ENCODE data around the gene MAP3K2. TPM values are rescaled to one million over a fixed set of nuclear protein-coding genes. Genes with fewer than 3 reads are reported as not detected.

Gene MAP3K2, protein sequence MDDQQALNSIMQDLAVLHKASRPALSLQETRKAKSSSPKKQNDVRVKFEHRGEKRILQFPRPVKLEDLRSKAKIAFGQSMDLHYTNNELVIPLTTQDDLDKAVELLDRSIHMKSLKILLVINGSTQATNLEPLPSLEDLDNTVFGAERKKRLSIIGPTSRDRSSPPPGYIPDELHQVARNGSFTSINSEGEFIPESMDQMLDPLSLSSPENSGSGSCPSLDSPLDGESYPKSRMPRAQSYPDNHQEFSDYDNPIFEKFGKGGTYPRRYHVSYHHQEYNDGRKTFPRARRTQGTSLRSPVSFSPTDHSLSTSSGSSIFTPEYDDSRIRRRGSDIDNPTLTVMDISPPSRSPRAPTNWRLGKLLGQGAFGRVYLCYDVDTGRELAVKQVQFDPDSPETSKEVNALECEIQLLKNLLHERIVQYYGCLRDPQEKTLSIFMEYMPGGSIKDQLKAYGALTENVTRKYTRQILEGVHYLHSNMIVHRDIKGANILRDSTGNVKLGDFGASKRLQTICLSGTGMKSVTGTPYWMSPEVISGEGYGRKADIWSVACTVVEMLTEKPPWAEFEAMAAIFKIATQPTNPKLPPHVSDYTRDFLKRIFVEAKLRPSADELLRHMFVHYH
- 71.0 TPM for total RNA-seq

DNA sequence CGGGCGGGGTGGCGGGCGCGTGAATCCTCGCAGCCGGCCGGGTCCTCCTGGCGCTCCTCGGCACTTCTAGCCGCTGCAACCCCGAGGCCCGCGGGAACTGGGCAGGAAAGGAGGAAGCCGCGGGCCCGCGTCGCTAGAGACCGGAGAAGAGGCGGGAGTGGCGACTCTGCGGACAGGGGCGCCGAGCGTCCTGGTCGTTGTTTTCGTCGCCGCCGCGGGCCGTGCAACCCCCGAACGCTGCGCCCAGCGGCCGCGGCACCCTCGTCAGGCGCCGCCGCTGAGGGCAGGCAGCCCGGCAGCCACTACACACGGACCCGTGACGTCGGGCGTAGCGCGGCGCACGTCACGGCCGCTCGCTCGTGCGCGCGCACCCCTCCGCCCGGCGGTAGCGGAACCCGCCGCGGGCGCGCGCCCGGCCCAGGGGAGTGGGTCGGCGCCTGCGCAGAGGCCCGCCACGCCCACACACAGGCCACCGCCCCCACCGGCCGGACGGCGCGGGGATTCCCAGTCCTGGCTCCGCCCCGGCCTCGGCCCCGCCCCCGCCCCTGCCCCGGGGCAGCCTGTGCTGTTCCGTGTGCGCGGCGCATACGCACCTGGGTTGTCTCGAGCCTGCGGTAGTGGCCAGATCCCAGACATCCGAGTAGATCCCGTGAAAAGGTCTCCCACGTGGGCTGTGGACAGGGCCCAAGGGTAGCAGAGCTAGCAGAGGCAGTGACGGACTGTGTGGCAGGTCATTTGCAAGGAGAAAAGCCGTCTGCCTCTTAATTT lies at the start of gene MAP3K2:
TSS of gene MAP3K2 (minus strand) at position 321 of the 768 bp plus-strand sequence. CDS start 44,846 bp downstream, outside the sequence.
- DNase-seq (ENCODE audit: low spot score), result peak; percentile 94

DNA sequence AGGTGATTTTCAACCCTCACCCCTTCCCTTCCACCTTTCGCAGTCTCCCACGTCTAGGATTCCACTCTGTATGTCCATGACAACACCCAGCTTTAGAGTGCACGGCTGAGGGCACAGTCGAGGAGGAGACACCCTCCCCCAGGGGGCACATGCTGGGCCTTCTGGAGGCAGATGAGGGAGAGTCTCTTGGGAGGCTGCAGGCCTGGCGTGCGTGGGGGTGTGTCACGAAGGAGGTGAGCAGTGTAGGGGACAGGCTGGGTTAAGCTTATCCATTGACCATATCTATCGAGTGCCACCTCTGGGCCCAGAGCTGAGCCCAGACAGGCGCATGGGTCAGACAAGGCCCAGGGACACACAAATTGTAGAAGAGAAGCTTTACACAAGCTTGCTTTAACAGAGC lies 49.3 kb upstream of the MAP3K2 start:
- DNase-seq (ENCODE audit: low spot score), result no peak

DNA sequence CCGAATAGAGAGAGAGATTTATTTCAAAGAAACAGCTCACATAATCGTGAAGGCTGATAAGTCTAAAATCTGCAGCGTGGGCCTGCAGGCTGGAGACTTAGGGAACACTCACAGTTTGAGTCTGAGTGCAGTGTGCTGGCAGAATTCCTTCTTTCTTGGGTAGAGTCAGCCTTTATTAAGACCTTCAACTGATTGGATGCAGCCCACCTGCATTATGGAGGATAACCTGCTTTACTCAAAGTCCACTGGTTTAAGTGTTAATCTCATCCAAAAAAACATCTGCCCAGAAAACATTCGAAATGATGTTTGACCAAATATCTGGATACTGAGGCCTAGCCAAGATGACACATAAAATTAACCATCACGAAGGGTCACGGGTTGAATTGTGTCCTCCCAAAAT lies 46.7 kb upstream of the MAP3K2 start:
- DNase-seq (ENCODE audit: low spot score), result no peak

DNA sequence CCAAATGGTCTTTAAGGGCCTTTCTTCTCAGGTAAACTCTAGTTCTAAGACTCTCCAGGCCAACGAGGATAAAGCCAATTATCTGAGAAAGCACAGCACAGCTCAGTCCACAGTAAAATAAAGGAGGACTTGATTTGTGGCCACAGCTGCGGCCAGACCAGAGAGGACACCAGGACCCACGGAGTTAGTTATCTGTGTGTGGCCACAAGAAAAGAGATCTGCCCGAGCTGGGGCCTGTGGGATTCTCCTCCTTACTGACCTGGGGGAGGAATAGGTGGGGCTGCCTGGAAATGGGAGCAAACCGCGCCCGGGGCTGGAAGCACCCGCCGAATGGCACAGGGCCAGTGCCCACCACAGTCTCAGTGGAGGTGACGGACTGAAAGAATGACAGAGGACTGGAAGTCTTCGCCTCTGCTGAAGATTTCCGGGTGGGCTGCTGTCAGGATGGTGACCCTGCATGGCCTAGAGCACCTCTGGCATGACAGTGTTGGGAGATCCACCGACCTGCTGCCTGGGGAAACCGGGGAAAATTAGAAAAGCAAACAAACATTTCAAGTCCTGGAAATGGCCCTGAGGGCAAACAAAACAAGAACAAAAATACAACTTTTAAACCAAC lies 43.7 kb upstream of the MAP3K2 start:
- no peak for DNase-seq (ENCODE audit: low spot score)

DNA sequence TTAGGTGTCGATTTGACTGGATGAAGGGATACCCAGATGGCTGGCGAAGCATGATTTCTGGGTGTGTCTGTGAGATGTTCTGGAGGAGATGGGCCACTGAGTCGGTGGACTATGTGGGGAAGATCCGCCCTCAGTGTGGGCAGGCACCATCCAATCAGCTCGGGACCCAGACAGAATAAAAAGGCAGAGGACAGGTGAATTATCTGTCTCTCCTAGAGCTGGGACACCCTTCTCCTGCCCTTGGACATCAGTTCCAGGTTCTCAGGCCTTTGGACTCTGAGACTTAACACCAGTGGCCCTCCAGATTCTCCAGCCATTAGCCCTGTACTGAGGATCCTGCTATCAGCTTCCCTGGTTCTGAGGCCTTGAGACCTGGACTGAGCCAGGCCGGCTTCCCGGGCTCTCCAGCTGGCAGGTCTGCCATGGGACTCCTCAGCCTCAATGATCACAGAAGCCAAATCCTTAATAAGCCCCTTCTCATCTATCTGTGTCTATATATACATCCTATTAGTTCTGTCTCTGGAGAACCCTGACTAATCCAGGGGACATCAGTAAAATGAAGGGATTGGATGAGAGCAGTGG lies 42.2 kb upstream of the MAP3K2 start:
- DNase-seq (ENCODE audit: low spot score), result peak; percentile 3

DNA sequence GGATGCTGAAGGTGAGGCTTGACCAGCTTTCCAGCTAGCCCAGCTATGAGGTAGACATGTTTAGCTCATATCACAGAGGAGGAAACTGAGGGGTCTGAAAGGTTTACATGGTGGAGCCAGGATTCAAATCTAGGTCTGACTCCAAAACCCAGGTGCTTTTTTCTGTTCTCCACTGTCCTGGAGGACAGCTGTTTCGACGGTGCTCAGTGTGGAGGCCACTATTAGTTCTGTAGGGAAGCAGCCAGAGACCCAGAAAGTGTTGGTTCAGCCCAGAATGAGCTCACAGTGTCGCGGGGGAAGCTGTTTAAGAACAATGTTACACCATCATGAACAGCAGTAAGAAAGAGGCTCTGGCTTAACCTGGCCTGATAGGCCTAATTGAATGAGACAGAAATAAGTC lies 41.5 kb upstream of the MAP3K2 start:
- DNase-seq (ENCODE audit: low spot score), result peak; percentile 5

DNA sequence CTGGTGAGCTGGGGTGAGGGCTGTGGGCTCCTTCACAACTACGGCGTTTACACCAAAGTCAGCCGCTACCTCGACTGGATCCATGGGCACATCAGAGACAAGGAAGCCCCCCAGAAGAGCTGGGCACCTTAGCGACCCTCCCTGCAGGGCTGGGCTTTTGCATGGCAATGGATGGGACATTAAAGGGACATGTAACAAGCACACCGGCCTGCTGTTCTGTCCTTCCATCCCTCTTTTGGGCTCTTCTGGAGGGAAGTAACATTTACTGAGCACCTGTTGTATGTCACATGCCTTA lies 41.0 kb upstream of the MAP3K2 start:
- no peak for DNase-seq (ENCODE audit: low spot score)

DNA sequence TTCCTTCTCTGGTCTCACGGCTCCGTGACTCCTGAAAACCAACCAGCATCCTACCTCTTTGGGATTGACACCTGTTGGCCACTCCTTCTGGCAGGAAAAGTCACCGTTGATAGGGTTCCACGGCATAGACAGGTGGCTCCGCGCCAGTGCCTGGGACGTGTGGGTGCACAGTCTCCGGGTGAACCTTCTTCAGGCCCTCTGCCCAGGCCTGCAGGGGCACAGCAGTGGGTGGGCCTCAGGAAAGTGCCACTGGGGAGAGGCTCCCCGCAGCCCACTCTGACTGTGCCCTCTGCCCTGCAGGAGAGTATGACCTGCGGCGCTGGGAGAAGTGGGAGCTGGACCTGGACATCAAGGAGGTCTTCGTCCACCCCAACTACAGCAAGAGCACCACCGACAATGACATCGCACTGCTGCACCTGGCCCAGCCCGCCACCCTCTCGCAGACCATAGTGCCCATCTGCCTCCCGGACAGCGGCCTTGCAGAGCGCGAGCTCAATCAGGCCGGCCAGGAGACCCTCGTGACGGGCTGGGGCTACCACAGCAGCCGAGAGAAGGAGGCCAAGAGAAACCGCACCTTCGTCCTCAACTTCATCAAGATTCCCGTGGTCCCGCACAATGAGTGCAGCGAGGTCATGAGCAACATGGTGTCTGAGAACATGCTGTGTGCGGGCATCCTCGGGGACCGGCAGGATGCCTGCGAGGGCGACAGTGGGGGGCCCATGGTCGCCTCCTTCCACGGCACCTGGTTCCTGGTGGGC lies 40.5 kb upstream of the MAP3K2 start:
- no peak for DNase-seq (ENCODE audit: low spot score)

DNA sequence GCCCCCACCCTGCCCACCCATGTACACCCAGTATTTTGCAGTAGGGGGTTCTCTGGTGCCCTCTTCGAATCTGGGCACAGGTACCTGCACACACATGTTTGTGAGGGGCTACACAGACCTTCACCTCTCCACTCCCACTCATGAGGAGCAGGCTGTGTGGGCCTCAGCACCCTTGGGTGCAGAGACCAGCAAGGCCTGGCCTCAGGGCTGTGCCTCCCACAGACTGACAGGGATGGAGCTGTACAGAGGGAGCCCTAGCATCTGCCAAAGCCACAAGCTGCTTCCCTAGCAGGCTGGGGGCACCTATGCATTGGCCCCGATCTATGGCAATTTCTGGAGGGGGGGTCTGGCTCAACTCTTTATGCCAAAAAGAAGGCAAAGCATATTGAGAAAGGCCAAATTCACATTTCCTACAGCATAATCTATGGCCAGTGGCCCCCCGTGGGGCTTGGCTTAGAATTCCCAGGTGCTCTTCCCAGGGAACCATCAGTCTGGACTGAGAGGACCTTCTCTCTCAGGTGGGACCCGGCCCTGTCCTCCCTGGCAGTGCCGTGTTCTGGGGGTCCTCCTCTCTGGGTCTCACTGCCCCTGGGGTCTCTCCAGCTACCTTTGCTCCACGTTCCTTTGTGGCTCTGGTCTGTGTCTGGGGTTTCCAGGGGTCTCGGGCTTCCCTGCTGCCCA lies 39.7 kb upstream of the MAP3K2 start:
- no peak for DNase-seq (ENCODE audit: low spot score)

DNA sequence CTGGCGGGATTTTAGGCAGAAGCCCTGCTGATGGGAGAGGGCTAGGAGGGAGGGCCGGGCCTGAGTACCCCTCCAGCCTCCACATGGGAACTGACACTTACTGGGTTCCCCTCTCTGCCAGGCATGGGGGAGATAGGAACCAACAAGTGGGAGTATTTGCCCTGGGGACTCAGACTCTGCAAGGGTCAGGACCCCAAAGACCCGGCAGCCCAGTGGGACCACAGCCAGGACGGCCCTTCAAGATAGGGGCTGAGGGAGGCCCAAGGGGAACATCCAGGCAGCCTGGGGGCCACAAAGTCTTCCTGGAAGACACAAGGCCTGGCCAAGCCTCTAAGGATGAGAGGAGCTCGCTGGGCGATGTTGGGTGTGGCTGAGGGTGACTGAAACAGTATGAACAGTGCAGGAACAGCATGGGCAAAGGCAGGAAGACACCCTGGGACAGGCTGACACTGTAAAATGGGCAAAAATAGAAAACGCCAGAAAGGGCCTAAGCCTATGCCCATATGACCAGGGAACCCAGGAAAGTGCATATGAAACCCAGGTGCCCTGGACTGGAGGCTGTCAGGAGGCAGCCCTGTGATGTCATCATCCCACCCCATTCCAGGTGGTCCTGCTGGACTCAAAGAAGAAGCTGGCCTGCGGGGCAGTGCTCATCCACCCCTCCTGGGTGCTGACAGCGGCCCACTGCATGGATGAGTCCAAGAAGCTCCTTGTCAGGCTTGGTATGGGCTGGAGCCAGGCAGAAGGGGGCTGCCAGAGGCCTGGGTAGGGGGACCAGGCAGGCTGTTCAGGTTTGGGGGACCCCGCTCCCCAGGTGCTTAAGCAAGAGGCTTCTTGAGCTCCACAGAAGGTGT lies 39.0 kb upstream of the MAP3K2 start:
- no peak for DNase-seq (ENCODE audit: low spot score)

DNA sequence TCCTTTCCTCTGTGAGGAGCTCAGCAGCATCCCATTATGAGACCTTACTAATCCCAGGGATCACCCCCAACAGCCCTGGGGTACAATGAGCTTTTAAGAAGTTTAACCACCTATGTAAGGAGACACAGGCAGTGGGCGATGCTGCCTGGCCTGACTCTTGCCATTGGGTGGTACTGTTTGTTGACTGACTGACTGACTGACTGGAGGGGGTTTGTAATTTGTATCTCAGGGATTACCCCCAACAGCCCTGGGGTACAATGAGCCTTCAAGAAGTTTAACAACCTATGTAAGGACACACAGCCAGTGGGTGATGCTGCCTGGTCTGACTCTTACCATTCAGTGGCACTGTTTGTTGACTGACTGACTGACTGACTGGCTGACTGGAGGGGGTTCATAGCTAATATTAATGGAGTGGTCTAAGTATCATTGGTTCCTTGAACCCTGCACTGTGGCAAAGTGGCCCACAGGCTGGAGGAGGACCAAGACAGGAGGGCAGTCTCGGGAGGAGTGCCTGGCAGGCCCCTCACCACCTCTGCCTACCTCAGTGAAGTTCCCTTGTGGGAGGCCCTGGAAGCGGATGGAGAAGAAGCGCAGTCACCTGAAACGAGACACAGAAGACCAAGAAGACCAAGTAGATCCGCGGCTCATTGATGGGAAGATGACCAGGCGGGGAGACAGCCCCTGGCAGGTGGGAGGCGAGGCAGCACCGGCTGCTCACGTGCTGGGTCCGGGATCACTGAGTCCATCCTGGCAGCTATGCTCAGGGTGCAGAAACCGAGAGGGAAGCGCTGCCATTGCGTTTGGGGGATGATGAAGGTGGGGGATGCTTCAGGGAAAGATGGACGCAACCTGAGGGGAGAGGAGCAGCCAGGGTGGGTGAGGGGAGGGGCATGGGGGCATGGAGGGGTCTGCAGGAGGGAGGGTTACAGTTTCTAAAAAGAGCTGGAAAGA lies 38.0 kb upstream of the MAP3K2 start:
- no peak for DNase-seq (ENCODE audit: low spot score)

DNA sequence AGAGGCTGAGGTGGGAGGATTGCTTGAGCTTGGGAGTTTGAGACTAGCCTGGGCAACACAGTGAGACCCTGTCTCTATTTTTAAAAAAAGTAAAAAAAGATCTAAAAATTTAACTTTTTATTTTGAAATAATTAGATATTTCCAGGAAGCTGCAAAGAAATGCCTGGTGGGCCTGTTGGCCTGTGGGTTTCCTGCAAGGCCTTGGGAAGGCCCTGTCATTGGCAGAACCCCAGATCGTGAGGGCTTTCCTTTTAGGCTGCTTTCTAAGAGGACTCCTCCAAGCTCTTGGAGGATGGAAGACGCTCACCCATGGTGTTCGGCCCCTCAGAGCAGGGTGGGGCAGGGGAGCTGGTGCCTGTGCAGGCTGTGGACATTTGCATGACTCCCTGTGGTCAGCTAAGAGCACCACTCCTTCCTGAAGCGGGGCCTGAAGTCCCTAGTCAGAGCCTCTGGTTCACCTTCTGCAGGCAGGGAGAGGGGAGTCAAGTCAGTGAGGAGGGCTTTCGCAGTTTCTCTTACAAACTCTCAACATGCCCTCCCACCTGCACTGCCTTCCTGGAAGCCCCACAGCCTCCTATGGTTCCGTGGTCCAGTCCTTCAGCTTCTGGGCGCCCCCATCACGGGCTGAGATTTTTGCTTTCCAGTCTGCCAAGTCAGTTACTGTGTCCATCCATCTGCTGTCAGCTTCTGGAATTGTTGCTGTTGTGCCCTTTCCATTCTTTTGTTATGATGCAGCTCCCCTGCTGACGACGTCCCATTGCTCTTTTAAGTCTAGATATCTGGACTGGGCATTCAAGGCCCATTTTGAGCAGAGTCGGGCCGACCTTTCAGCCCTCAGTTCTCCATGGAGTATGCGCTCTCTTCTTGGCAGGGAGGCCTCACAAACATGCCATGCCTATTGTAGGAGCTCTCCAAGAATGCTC lies 37.1 kb upstream of the MAP3K2 start:
- DNase-seq (ENCODE audit: low spot score), result no peak

DNA sequence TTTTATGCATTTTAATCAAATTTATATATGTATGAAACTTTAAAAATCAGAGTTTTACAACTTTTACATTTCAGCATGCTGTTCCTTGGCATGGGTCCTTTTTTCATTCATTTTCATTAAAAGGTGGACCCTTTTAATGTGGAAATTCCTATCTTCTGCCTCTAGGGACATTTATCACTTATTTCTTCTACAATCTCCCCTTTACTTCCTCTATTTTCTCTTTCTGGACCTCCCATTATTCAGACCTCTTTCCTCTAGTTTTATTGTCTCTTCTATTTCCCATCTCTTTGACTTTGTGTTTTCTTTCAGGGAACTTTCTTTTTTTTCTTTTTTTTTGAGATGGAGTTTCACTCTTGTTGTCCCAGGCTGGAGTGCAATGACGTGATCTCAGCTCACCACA lies 36.1 kb upstream of the MAP3K2 start:
- no peak for DNase-seq (ENCODE audit: low spot score)

DNA sequence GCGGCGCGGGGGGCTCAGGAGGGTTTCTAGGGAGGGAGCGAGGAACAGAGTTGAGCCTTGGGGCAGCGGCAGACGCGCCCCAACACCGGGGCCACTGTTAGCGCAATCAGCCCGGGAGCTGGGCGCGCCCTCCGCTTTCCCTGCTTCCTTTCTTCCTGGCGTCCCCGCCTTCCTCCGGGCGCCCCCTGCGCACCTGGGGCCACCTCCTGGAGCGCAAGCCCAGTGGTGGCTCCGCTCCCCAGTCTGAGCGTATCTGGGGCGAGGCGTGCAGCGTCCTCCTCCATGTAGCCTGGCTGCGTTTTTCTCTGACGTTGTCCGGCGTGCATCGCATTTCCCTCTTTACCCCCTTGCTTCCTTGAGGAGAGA lies 35.7 kb upstream of the MAP3K2 start:
- no peak for DNase-seq (ENCODE audit: low spot score)

DNA sequence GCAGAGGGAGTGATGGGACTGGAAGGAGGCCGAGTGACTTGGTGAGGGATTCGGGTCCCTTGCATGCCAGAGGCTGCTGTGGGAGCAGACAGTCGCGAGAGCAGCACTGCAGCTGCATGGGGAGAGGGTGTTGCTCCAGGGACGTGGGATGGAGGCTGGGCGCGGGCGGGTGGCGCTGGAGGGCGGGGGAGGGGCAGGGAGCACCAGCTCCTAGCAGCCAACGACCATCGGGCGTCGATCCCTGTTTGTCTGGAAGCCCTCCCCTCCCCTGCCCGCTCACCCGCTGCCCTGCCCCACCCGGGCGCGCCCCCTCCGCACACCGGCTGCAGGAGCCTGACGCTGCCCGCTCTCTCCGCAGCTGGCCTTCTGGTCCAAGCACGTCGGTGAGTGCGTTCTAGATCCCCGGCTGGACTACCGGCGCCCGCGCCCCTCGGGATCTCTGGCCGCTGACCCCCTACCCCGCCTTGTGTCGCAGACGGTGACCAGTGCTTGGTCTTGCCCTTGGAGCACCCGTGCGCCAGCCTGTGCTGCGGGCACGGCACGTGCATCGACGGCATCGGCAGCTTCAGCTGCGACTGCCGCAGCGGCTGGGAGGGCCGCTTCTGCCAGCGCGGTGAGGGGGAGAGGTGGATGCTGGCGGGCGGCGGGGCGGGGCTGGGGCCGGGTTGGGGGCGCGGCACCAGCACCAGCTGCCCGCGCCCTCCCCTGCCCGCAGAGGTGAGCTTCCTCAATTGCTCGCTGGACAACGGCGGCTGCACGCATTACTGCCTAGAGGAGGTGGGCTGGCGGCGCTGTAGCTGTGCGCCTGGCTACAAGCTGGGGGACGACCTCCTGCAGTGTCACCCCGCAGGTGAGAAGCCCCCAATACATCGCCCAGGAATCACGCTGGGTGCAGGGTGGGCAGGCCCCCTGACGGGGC lies 35.0 kb upstream of the MAP3K2 start:
- no peak for DNase-seq (ENCODE audit: low spot score)

DNA sequence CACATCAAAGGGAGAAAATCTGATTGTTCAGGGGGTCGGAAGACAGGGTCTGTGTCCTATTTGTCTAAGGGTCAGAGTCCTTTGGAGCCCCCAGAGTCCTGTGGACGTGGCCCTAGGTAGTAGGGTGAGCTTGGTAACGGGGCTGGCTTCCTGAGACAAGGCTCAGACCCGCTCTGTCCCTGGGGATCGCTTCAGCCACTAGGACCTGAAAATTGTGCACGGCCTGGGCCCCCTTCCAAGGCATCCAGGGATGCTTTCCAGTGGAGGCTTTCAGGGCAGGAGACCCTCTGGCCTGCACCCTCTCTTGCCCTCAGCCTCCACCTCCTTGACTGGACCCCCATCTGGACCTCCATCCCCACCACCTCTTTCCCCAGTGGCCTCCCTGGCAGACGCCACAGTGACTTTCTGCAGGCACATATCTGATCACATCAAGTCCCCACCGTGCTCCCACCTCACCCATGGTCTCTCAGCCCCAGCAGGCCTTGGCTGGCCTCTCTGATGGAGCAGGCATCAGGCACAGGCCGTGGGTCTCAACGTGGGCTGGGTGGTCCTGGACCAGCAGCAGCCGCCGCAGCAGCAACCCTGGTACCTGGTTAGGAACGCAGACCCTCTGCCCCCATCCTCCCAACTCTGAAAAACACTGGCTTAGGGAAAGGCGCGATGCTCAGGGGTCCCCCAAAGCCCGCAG lies 34.2 kb upstream of the MAP3K2 start:
- DNase-seq (ENCODE audit: low spot score), result no peak

Data from mucosa of gallbladder (tissue), 1 donor.